SK-N-SH treated with all-trans-retinoic acid at 6 μM for 48 hours (cell line): ENCODE results near the gene CALCOCO1.

ENCODE experiments used
- ATAC-seq: fragments of 200-7000 bp; cut with Tn5 transposase; 3 replicates; pipeline ENCODE4 v1.9.1; 2020; ENCODE audit warnings: mild to moderate bottlenecking, moderate library complexity
- CSDC2 ChIP-seq: fragments of 250-450 bp; sonication (Bioruptor Pico); IDR thresholded peaks from 2 replicates; pipeline ENCODE4 v1.5.0; 2020; ENCODE audit warnings: mild to moderate bottlenecking, moderate library complexity
- ISL1 ChIP-seq: fragments of 250-450 bp; sonication (Bioruptor Pico); IDR thresholded peaks from 2 replicates; pipeline ENCODE4 v2.1.2; 2022; ENCODE audit warnings: mild to moderate bottlenecking, moderate library complexity
- ZFP3 ChIP-seq: fragments of 250-450 bp; sonication (Bioruptor Pico); IDR thresholded peaks from 2 replicates; pipeline ENCODE4 v1.5.0; 2020; ENCODE audit warnings: mild to moderate bottlenecking, moderate library complexity
- ZFP30 ChIP-seq: fragments of 450-650 bp; formaldehyde crosslinking; IDR thresholded peaks from 2 replicates; pipeline ENCODE4 v1.5.0; 2022; ENCODE audit warnings: mild to moderate bottlenecking, moderate library complexity

Gene CALCOCO1

GRCh38 chr12:53659571-53659981 lies 67.7 kb downstream of the CALCOCO1 start:
- TF ChIP-seq ZFP3 (CRISPR knock-in tag) (no peak), ZFP30 (CRISPR knock-in tag) (no peak)
- TF ChIP-seq, all 23 proteins: peak for 0

GRCh38 chr12:53659011-53659551 lies 68.2 kb downstream of the CALCOCO1 start:
- peak; percentile 77 for ATAC-seq
- TF ChIP-seq ISL1 (CRISPR knock-in tag) = peak; percentile 41
- TF ChIP-seq CSDC2 = no peak

More at GRCh38 chr12:53659571-53659981, 67.7 kb downstream of the CALCOCO1 start:
- peak; percentile 71 for ATAC-seq
